ENCODE data around the gene KLHL26. TPM values are rescaled to one million over a fixed set of nuclear protein-coding genes. Genes with fewer than 3 reads are reported as not detected.

KLHL26 gene
- polyA plus RNA-seq, 2 of the 4 experiments (the other 2 are of a cell fraction): 1.1 to 2.0 TPM

DNA sequence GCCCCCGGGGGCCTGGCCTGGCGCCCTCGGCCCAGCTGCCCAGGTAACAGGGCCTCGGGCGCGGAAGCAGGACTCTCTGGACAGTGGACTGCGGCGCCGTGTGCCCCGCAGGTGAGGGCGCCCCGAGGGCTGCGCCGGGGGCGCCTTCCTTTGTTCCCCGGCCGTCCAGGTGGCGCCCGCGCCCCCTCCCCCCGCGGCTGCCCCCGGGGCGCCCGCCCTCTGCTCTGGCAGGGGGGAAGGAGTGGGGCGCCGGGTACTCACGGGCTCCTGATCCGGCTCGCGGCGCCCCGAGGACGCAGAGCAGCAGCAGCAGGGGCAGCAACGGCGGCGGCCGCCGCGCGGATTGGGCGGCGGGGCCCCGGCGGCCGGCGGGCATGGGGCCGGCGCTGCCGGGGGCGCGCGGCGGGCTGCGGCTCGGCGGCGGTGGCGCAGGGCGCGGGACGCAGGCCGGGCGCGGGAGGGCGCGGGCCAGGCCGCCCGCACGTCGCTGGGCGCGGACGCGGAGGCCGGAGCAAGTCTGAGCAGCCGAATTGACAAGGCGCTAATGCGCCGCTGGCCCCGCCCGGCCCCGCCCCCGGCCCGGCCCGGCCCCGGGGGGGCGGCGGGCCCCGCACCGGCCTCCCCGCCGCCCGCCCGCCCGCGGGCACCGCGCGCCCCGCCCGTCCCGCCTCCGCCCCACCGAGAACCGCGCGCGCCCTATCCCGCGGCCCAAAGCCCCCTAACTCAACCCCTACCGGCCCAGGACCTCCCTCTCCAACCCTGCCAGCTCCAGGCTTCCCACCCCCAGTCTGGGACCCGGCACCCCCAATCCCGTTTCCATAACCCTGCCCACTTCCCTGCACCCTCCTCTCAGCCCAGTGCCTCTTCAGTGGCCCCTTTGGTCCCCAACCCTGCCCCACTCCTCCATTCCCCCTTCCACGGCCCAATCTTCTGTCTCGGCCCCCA lies 30.3 kb upstream of the KLHL26 start, which contains the start of gene CRLF1 (continued):
- TF ChIP-seq REST (IDR thresholded peaks at IDR 0.05): no peak
- TF ChIP-seq POLR2A (IDR thresholded peaks at IDR 0.05; ENCODE audit: low read length): no peak
- TF ChIP-seq EHMT2 (IDR thresholded peaks at IDR 0.05; ENCODE audit: low read depth): no peak

- Histone ChIP-seq H3K4me3 (peak overlapping the region; percentile 35), H3K4me1 (peaks cover 25% of the 10 kb centered on the region; the same call in 2 of the 3 replicates), H3K27ac (peak overlapping the region; percentile 15 to 79; a peak in 4 of 6 replicates), H3K4me2 (peak overlapping the region; percentile 89), H3K9me3 (no peaks in the 10 kb centered on the region)
- DNase-seq (ENCODE audit: low read depth in 1 of 2, low spot score in 1 of 2) (no peak), FAIRE-seq (no peak), ATAC-seq (peak in 1 of 2 experiments; percentile 12; a peak in 1 of 6 replicates)
- TF ChIP-seq ZNF302 (CRISPR knock-in tag; IDR thresholded peaks at IDR 0.05) (no peak), KDM5A (IDR thresholded peaks at IDR 0.05) (no peak), SMC3 (IDR thresholded peaks at IDR 0.05) (no peak), CEBPB (IDR thresholded peaks at IDR 0.05) (no peak), NR3C1 (IDR thresholded peaks at IDR 0.05) (no peak), ZFP36 (IDR thresholded peaks at IDR 0.05; ENCODE audit: borderline replicate concordance, partially characterized antibody) (no peak), EP300 (IDR thresholded peaks at IDR 0.05) (no peak), TP53 (CRISPR knock-in tag; IDR thresholded peaks at IDR 0.05) (no peak), RCOR1 (IDR thresholded peaks at IDR 0.05; ENCODE audit: low read depth, low read length) (no peak)
- CTCF ChIA-PET: interaction anchor here (0.8 to 2.5 kb wide), 4 partner anchors 13 to 157 kb away, joined by 3 to 6 read pairs (median 4); partner anchors contain the start of gene REX1BD
- POLR2A ChIA-PET: no interaction called here
- 1% methylated on average over 31 of the region's 68 CpGs for WGBS (ENCODE audit: missing lambda C conversion rate)
Observed at GRCh38 chr19:18607226-18608101, 29.4 kb upstream of the KLHL26 start.

- no peaks in the 10 kb centered on the region for H3K9me3 ChIP-seq
- no peak for DNase-seq (ENCODE audit: low read depth in 1 of 2, low spot score in 1 of 2)
- POLR2A ChIA-PET: no interaction called here
- H3K27ac ChIP-seq: peak overlapping the region in 1 of 2 experiments; percentile 79; a peak in 2 of 6 replicates
- TF ChIP-seq, protein P1, sequence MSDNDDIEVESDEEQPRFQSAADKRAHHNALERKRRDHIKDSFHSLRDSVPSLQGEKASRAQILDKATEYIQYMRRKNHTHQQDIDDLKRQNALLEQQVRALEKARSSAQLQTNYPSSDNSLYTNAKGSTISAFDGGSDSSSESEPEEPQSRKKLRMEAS (IDR thresholded peaks at IDR 0.05): no peak
- TF ChIP-seq ESRRA (IDR thresholded peaks at IDR 0.05; ENCODE audit: borderline replicate concordance, low read length): no peak
- no peak for TF ChIP-seq HOXB13 (CRISPR knock-in tag; IDR thresholded peaks at IDR 0.05; ENCODE audit: low read depth)
- TF ChIP-seq FOSL2 (IDR thresholded peaks at IDR 0.05): no peak
- TF ChIP-seq FOSL2 (CRISPR knock-in tag; IDR thresholded peaks at IDR 0.05): no peak
- TF ChIP-seq POLR2A (IDR thresholded peaks at IDR 0.05; ENCODE audit: low read length): no peak
- TF ChIP-seq CHD2 (IDR thresholded peaks at IDR 0.05; ENCODE audit: low read length, partially characterized antibody): no peak
- no peak for TF ChIP-seq CHD4 (IDR thresholded peaks at IDR 0.05; ENCODE audit: borderline replicate concordance)
- TF ChIP-seq, protein P2, sequence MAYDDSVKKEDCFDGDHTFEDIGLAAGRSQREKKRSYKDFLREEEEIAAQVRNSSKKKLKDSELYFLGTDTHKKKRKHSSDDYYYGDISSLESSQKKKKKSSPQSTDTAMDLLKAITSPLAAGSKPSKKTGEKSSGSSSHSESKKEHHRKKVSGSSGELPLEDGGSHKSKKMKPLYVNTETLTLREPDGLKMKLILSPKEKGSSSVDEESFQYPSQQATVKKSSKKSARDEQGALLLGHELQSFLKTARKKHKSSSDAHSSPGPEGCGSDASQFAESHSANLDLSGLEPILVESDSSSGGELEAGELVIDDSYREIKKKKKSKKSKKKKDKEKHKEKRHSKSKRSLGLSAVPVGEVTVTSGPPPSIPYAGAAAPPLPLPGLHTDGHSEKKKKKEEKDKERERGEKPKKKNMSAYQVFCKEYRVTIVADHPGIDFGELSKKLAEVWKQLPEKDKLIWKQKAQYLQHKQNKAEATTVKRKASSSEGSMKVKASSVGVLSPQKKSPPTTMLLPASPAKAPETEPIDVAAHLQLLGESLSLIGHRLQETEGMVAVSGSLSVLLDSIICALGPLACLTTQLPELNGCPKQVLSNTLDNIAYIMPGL (CRISPR knock-in tag; IDR thresholded peaks at IDR 0.05; ENCODE audit: borderline replicate concordance): no peak
- TF ChIP-seq, protein P3, sequence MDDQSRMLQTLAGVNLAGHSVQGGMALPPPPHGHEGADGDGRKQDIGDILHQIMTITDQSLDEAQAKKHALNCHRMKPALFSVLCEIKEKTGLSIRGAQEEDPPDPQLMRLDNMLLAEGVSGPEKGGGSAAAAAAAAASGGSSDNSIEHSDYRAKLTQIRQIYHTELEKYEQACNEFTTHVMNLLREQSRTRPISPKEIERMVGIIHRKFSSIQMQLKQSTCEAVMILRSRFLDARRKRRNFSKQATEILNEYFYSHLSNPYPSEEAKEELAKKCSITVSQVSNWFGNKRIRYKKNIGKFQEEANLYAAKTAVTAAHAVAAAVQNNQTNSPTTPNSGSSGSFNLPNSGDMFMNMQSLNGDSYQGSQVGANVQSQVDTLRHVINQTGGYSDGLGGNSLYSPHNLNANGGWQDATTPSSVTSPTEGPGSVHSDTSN (IDR thresholded peaks at IDR 0.05): no peak
- 59% methylated on average over 5 of the region's 5 CpGs for WGBS (ENCODE audit: missing lambda C conversion rate)
- H3K4me1 ChIP-seq: peaks cover 28% of the 10 kb centered on the region; the same call in 2 of the 3 replicates
- no peak for FAIRE-seq
- CTCF ChIA-PET: interaction anchor here (0.8 to 2.5 kb wide), 2 partner anchors 20 to 77 kb away, joined by 3 to 6 read pairs; partner anchors contain the start of gene REX1BD
- H3K4me3 ChIP-seq: peak overlapping the region; percentile 35
- H3K4me2 ChIP-seq: peak overlapping the region; percentile 89
- no peak for ATAC-seq
Observed at GRCh38 chr19:18608102-18608804, 28.6 kb upstream of the KLHL26 start.

All from A549 (cell line).